BLaER1 treated with 17β-estradiol and CSF1 and Interleukin-3, amounts not matched to agents 10 nM and 100 nM (cell line): ENCODE measurements around the gene APP.
A peak's percentile ranks its signal among the peaks of the same experiment; 100 is the strongest.

Experiments used
- H3K27ac ChIP-seq, 11 experiments: shearing (Covaris generic); formaldehyde crosslinking; 2 replicates each; pipeline ENCODE4 v1.8.1; 2022
- H3K27me3 ChIP-seq, 11 experiments: shearing (Covaris generic); formaldehyde crosslinking; 2 replicates each; pipeline ENCODE4 v1.8.1; 2022
- H3K36me3 ChIP-seq, 11 experiments: shearing (Covaris generic); formaldehyde crosslinking; 2 replicates each; pipeline ENCODE4 v1.8.1; 2022
- H3K4me1 ChIP-seq, 10 experiments: shearing (Covaris generic); formaldehyde crosslinking; 2 replicates each; pipeline ENCODE4 v1.8.1; 2022
- H3K4me2 ChIP-seq, 11 experiments: shearing (Covaris generic); formaldehyde crosslinking; 2 replicates each; pipeline ENCODE4 v1.8.1; 2022
- H3K4me3 ChIP-seq, 10 experiments: shearing (Covaris generic); formaldehyde crosslinking; 2 replicates each; pipeline ENCODE4 v1.8.1; 2022
- H3K9ac ChIP-seq, 11 experiments: shearing (Covaris generic); formaldehyde crosslinking; 2 replicates each; pipeline ENCODE4 v1.8.1; 2022
- H3K9me3 ChIP-seq, 11 experiments: shearing (Covaris generic); formaldehyde crosslinking; replicated peaks in 1 of 11; 2 replicates each; pipeline ENCODE4 v1.8.1; 2022
- H4K20me1 ChIP-seq, 11 experiments: shearing (Covaris generic); formaldehyde crosslinking; 2 replicates each; pipeline ENCODE4 v1.8.1; 2022
- Cebpa-rat ChIP-seq, 11 experiments: shearing (Covaris generic); IDR thresholded peaks; 2 replicates each; pipeline ENCODE4 v1.8.1; 2022

APP gene

GRCh38 chr21:25984538-25984937 is 186.0 kb downstream of the APP start:
- no peaks in the 10 kb centered on the region for H3K9me3 ChIP-seq
- peaks cover 50 to 86% (median 78%) of the 10 kb centered on the region in 11 experiments for H3K36me3 ChIP-seq
- H3K27me3 ChIP-seq = no peaks in the 10 kb centered on the region
- no peak overlapping the region for H3K9ac ChIP-seq
- H3K4me1 ChIP-seq = peaks cover 0 to 17% (median 4%) of the 10 kb centered on the region in 10 experiments; a peak in 6 of 20 replicates
- no peak overlapping the region for H3K4me3 ChIP-seq
- H4K20me1 ChIP-seq = no peaks in the 10 kb centered on the region
- H3K4me2 ChIP-seq = no peak overlapping the region
- no peak for TF ChIP-seq Cebpa-rat (IDR thresholded peaks at IDR 0.05)
- H3K27ac ChIP-seq = no peak overlapping the region

GRCh38 chr21:25983745-25984144 is 186.8 kb downstream of the APP start:
- Histone ChIP-seq H3K4me1 (peaks cover 0 to 17% (median 4%) of the 10 kb centered on the region in 10 experiments; a peak in 6 of 20 replicates), H3K9ac (no peak overlapping the region)

GRCh38 chr21:25980710-25981109 is 189.9 kb downstream of the APP start:
- no peak overlapping the region for H3K4me2 ChIP-seq
- H4K20me1 ChIP-seq = no peaks in the 10 kb centered on the region
- H3K9me3 ChIP-seq = no peaks in the 10 kb centered on the region
- no peak overlapping the region for H3K9ac ChIP-seq
- no peak overlapping the region for H3K4me3 ChIP-seq
- H3K4me1 ChIP-seq = peaks cover 0 to 6% (median 4%) of the 10 kb centered on the region in 10 experiments; a peak in 5 of 20 replicates
- no peak for TF ChIP-seq Cebpa-rat (IDR thresholded peaks at IDR 0.05)
- peaks cover 66 to 92% (median 82%) of the 10 kb centered on the region in 11 experiments for H3K36me3 ChIP-seq
- no peaks in the 10 kb centered on the region for H3K27me3 ChIP-seq
- H3K27ac ChIP-seq = no peak overlapping the region

More at GRCh38 chr21:25983745-25984144, 186.8 kb downstream of the APP start:
- TF ChIP-seq Cebpa-rat (IDR thresholded peaks at IDR 0.05) = no peak
- no peak overlapping the region for H3K4me3 ChIP-seq
- no peaks in the 10 kb centered on the region for H3K9me3 ChIP-seq
- H3K4me2 ChIP-seq = no peak overlapping the region
- H3K36me3 ChIP-seq = peaks cover 54 to 86% (median 78%) of the 10 kb centered on the region in 11 experiments
- no peaks in the 10 kb centered on the region for H3K27me3 ChIP-seq
- no peak overlapping the region; a peak in 1 of 22 replicates for H3K27ac ChIP-seq
- H4K20me1 ChIP-seq = no peaks in the 10 kb centered on the region

GRCh38 chr21:25979845-25980616 is 190.5 kb downstream of the APP start:
- Histone ChIP-seq H3K9me3 (peaks cover under 1 to 3% (median 1%) of the 10 kb centered on the region in 11 experiments; a peak in 14 of 22 replicates), H3K4me1 (peaks cover 0 to 6% (median 4%) of the 10 kb centered on the region in 10 experiments; a peak in 5 of 20 replicates), H3K4me2 (no peak overlapping the region), H3K27ac (no peak overlapping the region), H3K27me3 (no peaks in the 10 kb centered on the region), H3K9ac (no peak overlapping the region), H3K36me3 (peaks cover 73 to 93% (median 82%) of the 10 kb centered on the region in 11 experiments), H3K4me3 (no peak overlapping the region), H4K20me1 (no peaks in the 10 kb centered on the region)
- TF ChIP-seq Cebpa-rat (IDR thresholded peaks at IDR 0.05) = no peak

- no peak overlapping the region for H3K27ac ChIP-seq
- H4K20me1 ChIP-seq = no peaks in the 10 kb centered on the region
- no peak overlapping the region for H3K4me2 ChIP-seq
- peaks cover 96 to 100% (median 98%) of the 10 kb centered on the region in 11 experiments for H3K36me3 ChIP-seq
- H3K9ac ChIP-seq = no peak overlapping the region
- no peak overlapping the region for H3K4me3 ChIP-seq
- H3K9me3 ChIP-seq = peaks cover 6 to 31% (median 30%) of the 10 kb centered on the region in 11 experiments; a peak in 20 of 22 replicates
- no peaks in the 10 kb centered on the region for H3K4me1 ChIP-seq
- no peaks in the 10 kb centered on the region for H3K27me3 ChIP-seq
- no peak for TF ChIP-seq Cebpa-rat (IDR thresholded peaks at IDR 0.05)
These were observed 193.4 kb downstream of the APP start for GRCh38 chr21:25977068-25977611.

GRCh38 chr21:25974964-25975363 is 195.6 kb downstream of the APP start:
- Histone ChIP-seq H3K9me3 (peaks cover 6 to 43% (median 40%) of the 10 kb centered on the region in 11 experiments; a peak in 20 of 22 replicates), H3K4me2 (no peak overlapping the region), H3K9ac (no peak overlapping the region), H3K27me3 (no peaks in the 10 kb centered on the region), H3K27ac (no peak overlapping the region), H3K4me1 (no peaks in the 10 kb centered on the region), H3K4me3 (no peak overlapping the region), H3K36me3 (peaks cover 93 to 100% (median 97%) of the 10 kb centered on the region in 11 experiments), H4K20me1 (no peaks in the 10 kb centered on the region)
- no peak for TF ChIP-seq Cebpa-rat (IDR thresholded peaks at IDR 0.05)

GRCh38 chr21:25970254-25970930 is 200.2 kb downstream of the APP start:
- Histone ChIP-seq H3K36me3 (peaks cover 60 to 88% (median 76%) of the 10 kb centered on the region in 11 experiments), H3K4me2 (no peak overlapping the region), H3K4me3 (no peak overlapping the region), H3K27ac (no peak overlapping the region), H3K27me3 (no peaks in the 10 kb centered on the region), H3K9ac (no peak overlapping the region), H3K9me3 (peaks cover 6 to 49% (median 40%) of the 10 kb centered on the region in 11 experiments; a peak in 20 of 22 replicates), H4K20me1 (no peaks in the 10 kb centered on the region), H3K4me1 (peaks cover 17 to 35% (median 20%) of the 10 kb centered on the region in 10 experiments)
- TF ChIP-seq Cebpa-rat (IDR thresholded peaks at IDR 0.05) = no peak

GRCh38 chr21:25967901-25968438 is 202.6 kb downstream of the APP start:
- H3K4me2 ChIP-seq = peak overlapping the region; percentile 49 to 82 (median 69)

More at GRCh38 chr21:25967901-25968438, 202.6 kb downstream of the APP start:
- H3K4me3 ChIP-seq = no peak overlapping the region
- peaks cover 43 to 88% (median 69%) of the 10 kb centered on the region in 11 experiments for H3K36me3 ChIP-seq
- H3K9me3 ChIP-seq = peaks cover 0 to 28% (median 18%) of the 10 kb centered on the region in 11 experiments; a peak in 20 of 22 replicates
- H3K27me3 ChIP-seq = no peaks in the 10 kb centered on the region
- H4K20me1 ChIP-seq = no peaks in the 10 kb centered on the region
- peak overlapping the region in 10 of 11 experiments; percentile 26 to 68 (median 50); a peak in 13 of 22 replicates for H3K9ac ChIP-seq
- no peak for TF ChIP-seq Cebpa-rat (IDR thresholded peaks at IDR 0.05)
- H3K4me1 ChIP-seq = peaks cover 17 to 55% (median 23%) of the 10 kb centered on the region in 10 experiments
- peak overlapping the region; percentile 64 to 79 (median 73); a peak in 21 of 22 replicates for H3K27ac ChIP-seq
